A549 (cell line): ENCODE data around the gene ANGPT4. TPM values are rescaled to one million over a fixed set of nuclear protein-coding genes. Genes with fewer than 3 reads are reported as not detected.

ENCODE experiments used
- ATAC-seq, 2 experiments: fragments of 200-7000 bp in 1 of 2; fragments of >200 bp in 1 of 2; cut with Nextera tagmentation in 1 of 2; cut with Tn5 transposase in 1 of 2; 3 replicates each; pipeline versions ENCODE4 v1.8.0 to v1.9.1; 2018 to 2020; ENCODE audit warnings: mild to moderate bottlenecking in 1 of 2, moderate library complexity in 1 of 2
- CTCF ChIA-PET: fragments of 300-600 bp; sonication (Branson Sonifier 250); formaldehyde crosslinking; extraction: SDS; loops from one replicate; lab custom pipeline; 2021; ENCODE audit warnings: antibody characterized with exemption, inconsistent platforms; lab: Yijun Ruan, JAX
- POLR2A ChIA-PET: fragments of 350-600 bp; formaldehyde crosslinking; extraction: SDS; loops from one replicate; lab custom pipeline; 2021; ENCODE audit warnings: antibody characterized with exemption, inconsistent platforms; lab: Yijun Ruan, JAX
- DNase-seq, 2 experiments: peaks; one replicate each; pipeline versions ENCODE4 v3.0.0 to v3.0.0-alpha.2; 2011 to 2016; ENCODE audit warnings: low read depth in 1 of 2, low spot score in 1 of 2
- FAIRE-seq: peaks from 2 replicates; lab custom pipeline; 2011; peaks lifted over from hg19 to GRCh38; lab: Jason Lieb, UNC
- H3K27ac ChIP-seq, 2 experiments: fragments of >200 bp; sonication (Bioruptor Twin); formaldehyde crosslinking; 3 replicates each; pipeline ENCODE4 v1.5.1; 2016 to 2017
- H3K4me1 ChIP-seq: fragments of >200 bp; sonication (Bioruptor Twin); formaldehyde crosslinking; 3 replicates; pipeline ENCODE4 v1.6.1; 2016
- H3K4me2 ChIP-seq: fragments of >200 bp; sonication (Bioruptor Twin); formaldehyde crosslinking; 3 replicates; pipeline ENCODE4 v1.6.1; 2016
- H3K4me3 ChIP-seq: fragments of >200 bp; sonication (Bioruptor Twin); formaldehyde crosslinking; 3 replicates; pipeline ENCODE4 v1.5.1; 2016
- H3K9me3 ChIP-seq: fragments of >200 bp; sonication (Bioruptor Twin); formaldehyde crosslinking; 3 replicates; pipeline ENCODE4 v1.6.1; 2016
- BCL3 ChIP-seq: fragments of >200 bp; sonication (Bioruptor Twin); formaldehyde crosslinking; IDR thresholded peaks from 3 replicates; pipeline ENCODE4 v1.6.1; 2016
- CBX2 ChIP-seq: fragments of 200-600 bp; sonication (generic); IDR thresholded peaks from 2 replicates; pipeline ENCODE4 v1.6.1; 2016; ENCODE audit warnings: low read depth, mild to moderate bottlenecking, borderline replicate concordance
- CHD4 ChIP-seq: fragments of 200-600 bp; sonication (generic); IDR thresholded peaks from 2 replicates; pipeline ENCODE4 v1.6.1; 2016; ENCODE audit warnings: antibody characterized with exemption, mild to moderate bottlenecking, borderline replicate concordance
- CTCF ChIP-seq: fragments of >200 bp; sonication (Bioruptor Twin); formaldehyde crosslinking; IDR thresholded peaks from 3 replicates; pipeline ENCODE4 v1.5.1; 2016
- EHMT2 ChIP-seq: fragments of 200-600 bp; sonication (generic); IDR thresholded peaks from 2 replicates; pipeline ENCODE4 v1.6.1; 2016; ENCODE audit warnings: antibody characterized with exemption, low read depth, mild to moderate bottlenecking, moderate library complexity
- ESRRA ChIP-seq: fragments of 150-350 bp; IDR thresholded peaks from 2 replicates; pipeline ENCODE4 v1.6.1; 2014; ENCODE audit warnings: mild to moderate bottlenecking, low read length, borderline replicate concordance
- JUNB ChIP-seq: fragments of >200 bp; sonication (Bioruptor Twin); formaldehyde crosslinking; IDR thresholded peaks from 2 replicates; pipeline ENCODE4 v1.6.1; 2016
- KDM5A ChIP-seq: fragments of 200-600 bp; sonication (generic); IDR thresholded peaks from 2 replicates; pipeline ENCODE4 v1.6.1; 2016; ENCODE audit warnings: antibody characterized with exemption, mild to moderate bottlenecking
- MAFK ChIP-seq: fragments of 450-650 bp; IDR thresholded peaks from 2 replicates; pipeline ENCODE4 v1.6.1; 2014; ENCODE audit not compliant: partially characterized antibody
- MAZ ChIP-seq: fragments of 150-350 bp; IDR thresholded peaks from 2 replicates; pipeline ENCODE4 v1.6.1; 2014; ENCODE audit warnings: antibody characterized with exemption, low read depth, low read length, borderline replicate concordance
- MYC ChIP-seq: IDR thresholded peaks from 2 replicates; pipeline ENCODE4 v1.6.1; 2012; ENCODE audit warnings: mild to moderate bottlenecking, inconsistent platforms, low read length, improper control_type of control experiment, borderline replicate concordance
- PHF8 ChIP-seq: fragments of 200-600 bp; sonication (generic); IDR thresholded peaks from 2 replicates; pipeline ENCODE4 v1.6.1; 2016; ENCODE audit warnings: low read depth, mild to moderate bottlenecking, antibody characterized with exemption, moderate library complexity, borderline replicate concordance
- RFX5 ChIP-seq: fragments of 450-650 bp; IDR thresholded peaks from 2 replicates; pipeline ENCODE4 v1.7.1; 2014; ENCODE audit warnings: antibody characterized with exemption, mild to moderate bottlenecking, moderate library complexity
- RNF2 ChIP-seq: fragments of 200-600 bp; sonication (generic); IDR thresholded peaks from 2 replicates; pipeline ENCODE4 v1.6.1; 2016; ENCODE audit warnings: low read depth, mild to moderate bottlenecking, antibody characterized with exemption, moderate library complexity, borderline replicate concordance
- SMC3 ChIP-seq: fragments of >200 bp; sonication (Bioruptor Twin); formaldehyde crosslinking; IDR thresholded peaks from 3 replicates; pipeline ENCODE4 v1.6.1; 2018; ENCODE audit warnings: inconsistent platforms
- TFCP2L1 ChIP-seq: fragments of 250-450 bp; sonication (Bioruptor Pico); IDR thresholded peaks from 2 replicates; pipeline ENCODE4 v1.5.0; 2021; ENCODE audit warnings: mild to moderate bottlenecking
- ZNF302 ChIP-seq: fragments of 250-450 bp; sonication (Bioruptor Pico); IDR thresholded peaks from 2 replicates; pipeline ENCODE4 v1.9.0; 2021; ENCODE audit warnings: inconsistent platforms, mild to moderate bottlenecking, moderate library complexity
- ZSCAN20 ChIP-seq: fragments of 250-450 bp; sonication (Bioruptor Pico); IDR thresholded peaks from 2 replicates; pipeline ENCODE4 v1.8.0; 2022; ENCODE audit warnings: mild to moderate bottlenecking, moderate library complexity
- WGBS: methylation state at CpG from one replicate; pipeline ENCODE4 v1.1.6; 2017; ENCODE audit errors: missing lambda C conversion rate; 5-methylcytosine and 5-hydroxymethylcytosine counted together
- polyA plus RNA-seq, 4 experiments: library from polyadenylated mRNA; depleted of rRNA in 3 of 4; stranded (reverse); fragments of >200 nt; fragmentation: RNase III in 1 of 4; extraction: RNeasy Plus Mini Kit Qiagen cat#74134 plus additional on column Dnase treatment in 1 of 4; gene quantifications; 2 replicates in 3 of 4; 3 replicates in 1 of 4; pipeline ENCODE4 v1.2.3, GENCODE V29; 2011 to 2017
- TF ChIP-seq, protein P1 (sequence below): fragments of 250-450 bp; sonication (Bioruptor Pico); IDR thresholded peaks from 2 replicates; pipeline ENCODE4 v1.5.0; 2021; ENCODE audit warnings: mild to moderate bottlenecking, moderate library complexity, borderline replicate concordance

The ANGPT4 gene
- polyA plus RNA-seq, 2 of the 4 experiments (the other 2 are of a cell fraction): 0.04 TPM; not detected in 1

GRCh38 chr20:821046-821730 lies 94.9 kb downstream of the ANGPT4 start:
- POLR2A ChIA-PET: no interaction called here
- ATAC-seq (no peak), FAIRE-seq (no peak), DNase-seq (no peak)
- no peak overlapping the region for H3K4me3 ChIP-seq
- no peaks in the 10 kb centered on the region for H3K9me3 ChIP-seq
- no peaks in the 10 kb centered on the region for H3K4me1 ChIP-seq
- H3K4me2 ChIP-seq: no peak overlapping the region
- CTCF ChIA-PET: interaction anchor here (22.7 kb wide), 1 partner anchor 140 kb away, joined by 872 read pairs; no protein-coding TSS in a partner anchor
- WGBS: 60% methylated on average over 6 of the region's 6 CpGs
- no peak overlapping the region for H3K27ac ChIP-seq
- TF ChIP-seq ZSCAN20 (CRISPR knock-in tag) (no peak), RNF2 (no peak), KDM5A (no peak), MAZ (no peak), TFCP2L1 (CRISPR knock-in tag) (no peak), CHD4 (no peak), JUNB (no peak), ZNF302 (CRISPR knock-in tag) (no peak), CBX2 (no peak), MAFK (no peak), RFX5 (no peak), SMC3 (no peak), CTCF (no peak)
- TF ChIP-seq, protein P1, sequence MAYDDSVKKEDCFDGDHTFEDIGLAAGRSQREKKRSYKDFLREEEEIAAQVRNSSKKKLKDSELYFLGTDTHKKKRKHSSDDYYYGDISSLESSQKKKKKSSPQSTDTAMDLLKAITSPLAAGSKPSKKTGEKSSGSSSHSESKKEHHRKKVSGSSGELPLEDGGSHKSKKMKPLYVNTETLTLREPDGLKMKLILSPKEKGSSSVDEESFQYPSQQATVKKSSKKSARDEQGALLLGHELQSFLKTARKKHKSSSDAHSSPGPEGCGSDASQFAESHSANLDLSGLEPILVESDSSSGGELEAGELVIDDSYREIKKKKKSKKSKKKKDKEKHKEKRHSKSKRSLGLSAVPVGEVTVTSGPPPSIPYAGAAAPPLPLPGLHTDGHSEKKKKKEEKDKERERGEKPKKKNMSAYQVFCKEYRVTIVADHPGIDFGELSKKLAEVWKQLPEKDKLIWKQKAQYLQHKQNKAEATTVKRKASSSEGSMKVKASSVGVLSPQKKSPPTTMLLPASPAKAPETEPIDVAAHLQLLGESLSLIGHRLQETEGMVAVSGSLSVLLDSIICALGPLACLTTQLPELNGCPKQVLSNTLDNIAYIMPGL (CRISPR knock-in tag): no peak

- WGBS: 81% methylated on average over 3 of the region's 3 CpGs
- ATAC-seq (no peak), DNase-seq (no peak), FAIRE-seq (no peak)
- H3K4me3 ChIP-seq: no peak overlapping the region
- no peaks in the 10 kb centered on the region for H3K9me3 ChIP-seq
- no peak overlapping the region for H3K4me2 ChIP-seq
- ChIA-PET POLR2A (no interaction called here), CTCF (interaction anchor here (2.7 to 22.7 kb wide), 5 partner anchors 12 to 392 kb away, joined by 7 to 872 read pairs (median 24); partner anchors contain the start of gene FAM110A)
- H3K4me1 ChIP-seq: no peaks in the 10 kb centered on the region
- H3K27ac ChIP-seq: no peak overlapping the region
- TF ChIP-seq ZNF302 (CRISPR knock-in tag) (no peak), ESRRA (no peak), BCL3 (no peak), KDM5A (no peak), MYC (no peak), EHMT2 (no peak), PHF8 (no peak), JUNB (no peak)
Measured at GRCh38 chr20:820323-820953, 95.7 kb downstream of the ANGPT4 start.

Other genes starting within 250 kb of the ANGPT4 start
- gene SCRT2, start 240.5 kb downstream of the ANGPT4 start, polyA plus RNA-seq (2011; rRNA removed): not detected in 2 replicates
- gene SCRT2, start 240.5 kb downstream of the ANGPT4 start, polyA plus RNA-seq (2017; fragmentation: RNase III; extraction: RNeasy Plus Mini Kit Qiagen cat#74134 plus additional on column Dnase treatment): not detected in 3 replicates
- gene SLC52A3, start 147.8 kb downstream of the ANGPT4 start, polyA plus RNA-seq (2011; rRNA removed): 0.63 and 0.95 TPM in 2 replicates
- 0.50 to 0.69 TPM (median 0.56 TPM) in 3 replicates for gene SLC52A3, start 147.8 kb downstream of the ANGPT4 start, polyA plus RNA-seq (2017; fragmentation: RNase III; extraction: RNeasy Plus Mini Kit Qiagen cat#74134 plus additional on column Dnase treatment)
- gene FAM110A, start 82.6 kb downstream of the ANGPT4 start, polyA plus RNA-seq (2011; rRNA removed): 3.1 TPM in 2 replicates
- 3.6 to 4.4 TPM (median 4.1 TPM) in 3 replicates for gene FAM110A, start 82.6 kb downstream of the ANGPT4 start, polyA plus RNA-seq (2017; fragmentation: RNase III; extraction: RNeasy Plus Mini Kit Qiagen cat#74134 plus additional on column Dnase treatment)
- gene RSPO4, start 86.0 kb upstream of the ANGPT4 start, polyA plus RNA-seq (2011; rRNA removed): not detected in 2 replicates
- not detected in 3 replicates for gene RSPO4, start 86.0 kb upstream of the ANGPT4 start, polyA plus RNA-seq (2017; fragmentation: RNase III; extraction: RNeasy Plus Mini Kit Qiagen cat#74134 plus additional on column Dnase treatment)
- 157 and 168 TPM in 2 replicates for gene PSMF1, start 202.3 kb upstream of the ANGPT4 start, polyA plus RNA-seq (2011; rRNA removed)
- gene PSMF1, start 202.3 kb upstream of the ANGPT4 start, polyA plus RNA-seq (2017; fragmentation: RNase III; extraction: RNeasy Plus Mini Kit Qiagen cat#74134 plus additional on column Dnase treatment): 123 to 145 TPM (median 134 TPM) in 3 replicates